Activated CD4-positive, alpha-beta T cell treated with anti-CD3 and anti-CD28 coated beads for 36 hours (primary cell): ENCODE measurements around the gene DYSF. TPM values are rescaled to one million over a fixed set of nuclear protein-coding genes. Genes with fewer than 3 reads are reported as not detected.

Source experiments
- ATAC-seq: fragments of 200-7000 bp; cut with Tn5 transposase; one replicate; pipeline ENCODE4 v1.10.0; 2021; ENCODE audit warnings: mild to moderate bottlenecking, moderate library complexity
- CTCF ChIA-PET: fragments of 350-600 bp; sonication (Branson Sonifier 250); formaldehyde crosslinking; loops from one replicate; lab custom pipeline; 2021; ENCODE audit warnings: antibody characterized with exemption; lab: Charles Lee
- POLR2A ChIA-PET: fragments of 350-600 bp; sonication (Branson Sonifier 250); formaldehyde crosslinking; loops from one replicate; lab custom pipeline; 2021; ENCODE audit warnings: antibody characterized with exemption, inconsistent platforms; lab: Charles Lee
- DNase-seq: peaks from one replicate; pipeline ENCODE4 v3.0.0-alpha.2; 2020
- H3K27ac Mint-ChIP-seq: one replicate; pipeline ENCODE4 v1.8.0; 2021; ENCODE audit warnings: mixed read lengths
- H3K27me3 Mint-ChIP-seq: one replicate; pipeline ENCODE4 v1.8.0; 2021; ENCODE audit warnings: mixed read lengths
- H3K36me3 Mint-ChIP-seq: one replicate; pipeline ENCODE4 v1.8.0; 2021; ENCODE audit warnings: low read depth, mixed read lengths
- H3K4me1 Mint-ChIP-seq: one replicate; pipeline ENCODE4 v1.8.0; 2021; ENCODE audit warnings: mixed read lengths
- H3K4me3 Mint-ChIP-seq: one replicate; pipeline ENCODE4 v1.8.0; 2021; ENCODE audit warnings: mild to moderate bottlenecking, moderate library complexity, mixed read lengths
- H3K9me3 Mint-ChIP-seq: one replicate; pipeline ENCODE4 v1.8.0; 2021; ENCODE audit warnings: low read depth, mixed read lengths
- intact Hi-C, 2 experiments: fragments of 100-400 bp; cut with DNase I in 1 of 2; cut with micrococcal nuclease in 1 of 2; formaldehyde crosslinking; loops; one replicate each; pipeline versions ENCODE4 v1.14.2 to v1.15.1; 2022 to 2024; cut with DNase I, micrococcal nuclease
- total RNA-seq, 2 experiments: library from RNA; stranded (reverse); gene quantifications; one replicate each; pipeline ENCODE4 v1.2.3, GENCODE V29; 2021

The DYSF gene
- total RNA-seq, 2 experiments from 2014 or later = 0.02 TPM; not detected in 1

GRCh38 chr2:71665168-71666093 lies 212.1 kb downstream of the DYSF start:
- intact Hi-C loops = no loop called here
- no peaks in the 10 kb centered on the region for H3K36me3 Mint-ChIP-seq
- ChIA-PET POLR2A (no interaction called here), CTCF (no interaction called here)
- H3K4me3 Mint-ChIP-seq = no peak overlapping the region
- no peak overlapping the region for H3K27ac Mint-ChIP-seq
- DNase-seq (no peak), ATAC-seq (no peak)
- peaks cover 4% of the 10 kb centered on the region for H3K27me3 Mint-ChIP-seq
- H3K9me3 Mint-ChIP-seq = no peaks in the 10 kb centered on the region
- H3K4me1 Mint-ChIP-seq = no peaks in the 10 kb centered on the region

DNA sequence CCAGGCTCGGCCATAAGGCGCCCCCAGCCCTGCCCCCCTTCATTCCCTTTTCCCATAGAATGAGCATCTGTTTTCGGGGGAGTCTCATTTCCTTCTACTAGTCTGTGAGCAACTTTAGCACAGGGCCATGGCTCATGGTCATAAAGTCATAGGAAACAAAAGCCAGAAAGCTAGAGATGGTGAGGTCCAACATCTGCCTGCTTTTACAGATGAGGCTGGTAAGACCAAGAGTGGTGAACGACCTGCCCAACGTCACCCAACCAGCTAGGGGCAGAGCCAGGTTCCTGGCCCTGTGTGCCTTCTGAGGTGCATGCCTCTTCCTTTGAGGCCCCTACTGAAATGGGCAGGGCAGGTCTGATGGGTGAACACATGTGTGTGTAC lies 212.7 kb downstream of the DYSF start:
- H3K27ac Mint-ChIP-seq = no peak overlapping the region
- intact Hi-C loops = no loop called here
- H3K4me3 Mint-ChIP-seq = no peak overlapping the region
- H3K9me3 Mint-ChIP-seq = no peaks in the 10 kb centered on the region
- H3K27me3 Mint-ChIP-seq = peaks cover 4% of the 10 kb centered on the region
- ATAC-seq = no peak
- ChIA-PET CTCF (interaction anchor here (0.5 kb wide), 1 partner anchor 947 kb away, joined by 5 read pairs; no protein-coding TSS in a partner anchor), POLR2A (no interaction called here)
- H3K36me3 Mint-ChIP-seq = no peaks in the 10 kb centered on the region
- no peaks in the 10 kb centered on the region for H3K4me1 Mint-ChIP-seq
- no peak for DNase-seq

GRCh38 chr2:71667256-71668182 lies 214.2 kb downstream of the DYSF start:
- ChIA-PET CTCF (no interaction called here), POLR2A (no interaction called here)
- intact Hi-C loops = no loop called here
- ATAC-seq = no peak
- Mint-ChIP-seq H3K4me1 (no peaks in the 10 kb centered on the region), H3K9me3 (no peaks in the 10 kb centered on the region), H3K4me3 (no peak overlapping the region), H3K27ac (no peak overlapping the region), H3K27me3 (peaks cover 4% of the 10 kb centered on the region), H3K36me3 (no peaks in the 10 kb centered on the region)
- no peak for DNase-seq

- H3K36me3 Mint-ChIP-seq = no peaks in the 10 kb centered on the region
- H3K9me3 Mint-ChIP-seq = no peaks in the 10 kb centered on the region
- H3K27me3 Mint-ChIP-seq = peaks cover 4% of the 10 kb centered on the region
- intact Hi-C loops = no loop called here
- ATAC-seq (no peak), DNase-seq (no peak)
- ChIA-PET POLR2A (no interaction called here), CTCF (no interaction called here)
- no peak overlapping the region for H3K27ac Mint-ChIP-seq
- no peaks in the 10 kb centered on the region for H3K4me1 Mint-ChIP-seq
- H3K4me3 Mint-ChIP-seq = no peak overlapping the region
These were observed 215.1 kb downstream of the DYSF start for GRCh38 chr2:71668326-71669057.

DNA sequence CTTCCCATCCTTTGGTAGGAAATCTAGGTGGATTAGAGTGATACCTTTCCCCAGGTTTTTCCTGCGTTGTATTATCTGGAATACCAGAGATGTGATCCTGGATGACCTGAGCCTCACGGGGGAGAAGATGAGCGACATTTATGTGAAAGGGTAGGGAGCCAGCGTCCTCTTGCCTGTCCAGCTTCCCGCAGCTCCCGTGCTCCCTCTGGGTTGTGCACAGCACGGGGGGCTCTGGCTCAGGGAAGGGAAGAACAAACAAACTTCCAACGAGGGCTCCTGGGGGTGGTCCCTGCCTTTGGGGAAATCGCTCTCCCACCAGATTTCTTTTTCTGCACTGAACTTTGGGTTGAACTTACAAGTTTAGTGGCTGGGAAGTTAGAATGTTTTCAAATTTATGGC lies 215.7 kb downstream of the DYSF start:
- peaks cover 4% of the 10 kb centered on the region for H3K27me3 Mint-ChIP-seq
- intact Hi-C loops = no loop called here
- POLR2A ChIA-PET = no interaction called here
- DNase-seq (no peak), ATAC-seq (no peak)
- H3K9me3 Mint-ChIP-seq = no peaks in the 10 kb centered on the region
- CTCF ChIA-PET = no interaction called here
- no peaks in the 10 kb centered on the region for H3K4me1 Mint-ChIP-seq
- H3K36me3 Mint-ChIP-seq = no peaks in the 10 kb centered on the region
- H3K4me3 Mint-ChIP-seq = no peak overlapping the region
- H3K27ac Mint-ChIP-seq = no peak overlapping the region

DNA sequence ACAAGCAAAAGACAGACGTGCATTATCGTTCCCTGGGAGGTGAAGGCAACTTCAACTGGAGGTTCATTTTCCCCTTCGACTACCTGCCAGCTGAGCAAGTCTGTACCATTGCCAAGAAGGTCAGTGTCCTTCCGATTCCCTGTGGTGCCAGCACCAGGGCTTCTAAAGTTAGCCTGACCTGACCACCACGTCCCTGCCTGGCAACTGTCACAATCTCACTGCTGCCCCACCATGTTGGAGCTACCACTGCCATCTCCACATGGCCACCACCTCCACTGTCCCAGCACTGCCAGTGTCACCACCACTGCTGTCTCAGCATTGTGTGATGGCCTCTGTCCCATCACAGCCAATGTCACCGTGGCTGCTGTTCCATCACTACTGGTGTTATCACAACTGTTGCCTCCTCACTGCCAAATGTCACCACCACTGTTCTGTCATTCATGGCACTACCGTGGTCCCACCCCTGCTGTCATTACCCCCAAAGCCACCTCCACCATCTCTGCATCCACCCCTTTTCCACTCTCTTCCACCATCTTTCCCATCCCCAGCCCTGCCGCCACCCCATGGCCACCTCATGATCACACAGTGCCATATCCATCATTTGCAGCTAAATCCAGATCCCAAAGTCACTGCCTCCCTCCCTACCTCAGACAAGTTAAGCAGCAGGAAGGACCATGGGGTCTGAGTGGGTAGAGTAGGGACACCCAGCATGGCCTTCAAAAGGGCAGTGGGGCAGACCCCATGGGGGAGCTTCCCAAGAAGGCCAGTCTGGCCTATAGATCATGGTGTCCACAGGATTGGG lies 216.5 kb downstream of the DYSF start:
- Mint-ChIP-seq H3K27me3 (peaks cover 4% of the 10 kb centered on the region), H3K9me3 (no peaks in the 10 kb centered on the region), H3K4me1 (no peaks in the 10 kb centered on the region), H3K4me3 (no peak overlapping the region), H3K36me3 (no peaks in the 10 kb centered on the region), H3K27ac (no peak overlapping the region)
- no peak for DNase-seq
- CTCF ChIA-PET = interaction anchor here (0.5 kb wide), 1 partner anchor 61 kb away, joined by 4 read pairs; no protein-coding TSS in a partner anchor
- POLR2A ChIA-PET = no interaction called here
- ATAC-seq = no peak
- intact Hi-C loops = no loop called here

- Mint-ChIP-seq H3K27ac (no peak overlapping the region), H3K9me3 (no peaks in the 10 kb centered on the region), H3K4me1 (no peaks in the 10 kb centered on the region), H3K27me3 (peaks cover 4% of the 10 kb centered on the region), H3K4me3 (no peak overlapping the region), H3K36me3 (no peaks in the 10 kb centered on the region)
- ChIA-PET POLR2A (no interaction called here), CTCF (interaction anchor here (0.5 to 0.6 kb wide), 2 partner anchors 62 to 479 kb away, joined by 3 to 4 read pairs; no protein-coding TSS in a partner anchor)
- no peak for DNase-seq
- intact Hi-C loops = no loop called here
- no peak for ATAC-seq
These were observed 217.1 kb downstream of the DYSF start for GRCh38 chr2:71670430-71670795.

GRCh38 chr2:71671203-71671854 lies 218.0 kb downstream of the DYSF start:
- Mint-ChIP-seq H3K9me3 (no peaks in the 10 kb centered on the region), H3K27me3 (peaks cover 6% of the 10 kb centered on the region), H3K4me3 (no peak overlapping the region), H3K27ac (no peak overlapping the region), H3K4me1 (no peaks in the 10 kb centered on the region), H3K36me3 (no peaks in the 10 kb centered on the region)
- no peak for DNase-seq
- no peak for ATAC-seq
- CTCF ChIA-PET = interaction anchor here (0.7 kb wide), 1 partner anchor 15 kb away, joined by 4 read pairs; no protein-coding TSS in a partner anchor
- POLR2A ChIA-PET = no interaction called here
- intact Hi-C loops = no loop called here

DNA sequence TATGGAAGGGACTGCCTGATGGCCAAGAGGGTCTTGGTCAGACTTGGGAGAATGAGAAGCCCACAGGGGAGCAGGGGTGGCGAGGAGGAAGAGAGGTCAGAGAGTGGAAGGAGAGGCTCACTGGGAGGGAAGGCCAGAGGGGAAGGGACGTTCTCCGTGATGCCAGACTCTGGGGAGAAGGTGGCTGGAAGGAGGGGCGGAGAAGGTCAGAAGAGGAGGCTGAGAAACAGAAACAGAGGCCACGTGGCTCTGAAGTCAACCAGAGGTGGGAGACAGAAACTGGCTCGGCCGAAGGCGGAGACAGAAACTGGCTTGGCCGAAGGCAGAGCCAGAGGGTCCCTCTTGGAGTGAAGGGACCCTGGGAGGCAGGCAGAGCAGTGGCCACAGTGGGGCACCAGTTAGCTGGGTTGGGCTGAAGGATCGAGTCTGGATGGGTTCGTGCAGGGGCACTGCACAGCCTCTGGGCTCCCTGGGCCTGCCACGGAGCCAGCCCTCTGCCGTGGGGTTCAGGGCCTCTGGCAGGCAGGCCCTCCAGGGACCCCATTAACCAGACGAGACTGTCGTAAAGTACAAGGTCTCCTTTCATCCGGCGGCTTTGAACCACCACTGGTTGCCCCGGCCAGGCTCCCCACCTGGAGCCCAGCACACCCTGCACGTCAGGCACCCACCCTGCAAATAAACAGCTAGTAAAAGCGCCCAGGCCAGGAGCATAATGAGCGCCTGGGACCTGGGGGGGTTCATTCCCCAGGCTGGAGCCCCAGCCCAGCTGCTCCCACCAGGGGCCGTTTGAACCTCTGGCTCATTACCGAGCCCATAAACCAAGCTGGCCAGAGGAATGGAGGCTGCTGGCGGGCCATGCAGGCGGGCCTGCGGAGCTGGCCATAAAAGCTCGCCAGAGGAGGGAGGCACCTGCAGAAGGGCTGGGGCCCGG lies 218.8 kb downstream of the DYSF start:
- H3K4me3 Mint-ChIP-seq = no peak overlapping the region
- peaks cover 9% of the 10 kb centered on the region for H3K27me3 Mint-ChIP-seq
- no peak overlapping the region for H3K27ac Mint-ChIP-seq
- intact Hi-C loops = no loop called here
- no peaks in the 10 kb centered on the region for H3K36me3 Mint-ChIP-seq
- ATAC-seq (no peak), DNase-seq (no peak)
- no peaks in the 10 kb centered on the region for H3K4me1 Mint-ChIP-seq
- POLR2A ChIA-PET = no interaction called here
- no peaks in the 10 kb centered on the region for H3K9me3 Mint-ChIP-seq
- CTCF ChIA-PET = no interaction called here
